Measurements from ENCODE around the gene ACP1.

GRCh38 chr2:257429-257828 lies 7.3 kb upstream of the ACP1 start:
- TF ChIP-seq, protein P1, sequence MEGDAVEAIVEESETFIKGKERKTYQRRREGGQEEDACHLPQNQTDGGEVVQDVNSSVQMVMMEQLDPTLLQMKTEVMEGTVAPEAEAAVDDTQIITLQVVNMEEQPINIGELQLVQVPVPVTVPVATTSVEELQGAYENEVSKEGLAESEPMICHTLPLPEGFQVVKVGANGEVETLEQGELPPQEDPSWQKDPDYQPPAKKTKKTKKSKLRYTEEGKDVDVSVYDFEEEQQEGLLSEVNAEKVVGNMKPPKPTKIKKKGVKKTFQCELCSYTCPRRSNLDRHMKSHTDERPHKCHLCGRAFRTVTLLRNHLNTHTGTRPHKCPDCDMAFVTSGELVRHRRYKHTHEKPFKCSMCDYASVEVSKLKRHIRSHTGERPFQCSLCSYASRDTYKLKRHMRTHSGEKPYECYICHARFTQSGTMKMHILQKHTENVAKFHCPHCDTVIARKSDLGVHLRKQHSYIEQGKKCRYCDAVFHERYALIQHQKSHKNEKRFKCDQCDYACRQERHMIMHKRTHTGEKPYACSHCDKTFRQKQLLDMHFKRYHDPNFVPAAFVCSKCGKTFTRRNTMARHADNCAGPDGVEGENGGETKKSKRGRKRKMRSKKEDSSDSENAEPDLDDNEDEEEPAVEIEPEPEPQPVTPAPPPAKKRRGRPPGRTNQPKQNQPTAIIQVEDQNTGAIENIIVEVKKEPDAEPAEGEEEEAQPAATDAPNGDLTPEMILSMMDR (IDR thresholded peaks at IDR 0.05): no peak
- TF ChIP-seq POLR2A (IDR thresholded peaks at IDR 0.05): no peak

Data from body of pancreas (tissue), 4 donors.